GM21381 (cell line): ENCODE results near the gene TNS1.
"Not testable (repeated sequence)": the region's sequence is repeated elsewhere in the genome, so short reads cannot be mapped to it uniquely, and the experiment has no call there.

ENCODE experiments used
- ATAC-seq: cut with Tn5 transposase; IDR thresholded peaks from one replicate; pipeline ENCODE4 v1.9.1; 2021; ENCODE audit warnings: mild to moderate bottlenecking, moderate library complexity; ENCODE audit not compliant: unreplicated experiment

The TNS1 gene

DNA sequence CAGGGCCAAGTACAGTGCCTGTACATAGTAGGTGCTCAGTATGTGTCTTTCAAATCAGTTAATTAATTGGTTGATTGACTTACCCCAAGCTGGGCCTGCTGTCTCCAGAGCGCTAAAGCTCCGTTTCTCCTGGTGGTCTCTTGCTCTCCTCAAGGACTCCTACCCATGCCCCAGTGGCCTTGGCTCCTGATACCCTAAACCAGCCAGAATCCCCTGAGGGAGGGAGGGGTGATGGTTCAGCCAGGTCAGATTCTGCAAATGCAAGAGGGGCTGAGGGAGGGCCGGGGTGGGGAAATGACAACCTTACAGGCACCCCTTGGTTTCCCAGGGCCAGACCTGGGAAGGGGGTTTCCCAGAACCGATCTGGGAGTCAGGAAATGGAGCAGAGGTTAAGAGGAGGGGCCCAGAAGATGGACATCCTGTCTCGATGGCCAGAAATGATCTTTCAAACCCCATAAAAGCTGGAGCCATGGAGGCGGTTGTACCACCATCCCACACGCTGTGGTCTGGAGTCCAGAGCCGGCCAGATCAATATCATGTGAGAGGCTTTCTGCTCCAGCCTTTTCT, 209.1 kb downstream of the TNS1 start:
- ATAC-seq, result no peak

DNA sequence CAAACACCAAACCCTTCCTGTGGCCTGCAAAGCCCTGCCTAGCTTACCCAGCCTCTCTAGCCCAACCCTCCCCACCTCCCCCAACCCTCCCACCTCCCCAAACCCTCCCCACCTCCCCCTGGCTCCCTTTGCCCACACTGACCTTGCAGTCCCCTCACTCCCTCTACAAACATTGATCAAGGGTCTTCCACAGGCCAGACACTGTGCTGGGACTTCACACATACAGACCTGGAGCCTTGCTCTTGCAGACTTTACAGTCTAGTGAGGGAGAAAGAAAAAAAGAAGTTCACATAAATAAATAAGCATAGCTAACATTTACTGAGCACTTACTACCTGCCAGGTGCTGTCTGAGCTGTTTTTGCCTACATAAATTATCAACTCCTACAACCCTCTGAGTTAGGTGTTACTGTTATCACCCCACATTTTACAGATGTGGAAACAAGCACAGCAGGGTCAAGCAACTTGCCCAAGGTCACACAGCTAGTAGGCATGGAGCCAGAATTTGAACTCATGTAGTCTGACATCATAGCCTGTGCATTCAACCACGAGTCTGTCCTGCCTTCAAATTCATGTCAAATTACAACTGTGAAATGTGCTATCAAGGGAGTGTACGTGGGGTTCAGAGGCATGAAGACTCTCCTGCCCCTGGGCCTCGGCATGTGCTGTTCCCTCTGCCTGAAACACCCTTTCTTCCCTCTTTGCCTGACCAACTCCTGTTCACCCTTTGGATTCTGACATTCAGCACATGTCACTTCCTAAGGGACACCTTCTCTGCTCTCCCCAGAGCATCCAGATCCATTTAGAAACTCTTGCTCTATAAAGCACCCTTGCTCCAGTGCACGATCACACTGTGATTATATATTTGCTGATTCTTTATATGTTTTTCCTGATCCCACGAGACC, 209.9 kb downstream of the TNS1 start:
- no peak for ATAC-seq

DNA sequence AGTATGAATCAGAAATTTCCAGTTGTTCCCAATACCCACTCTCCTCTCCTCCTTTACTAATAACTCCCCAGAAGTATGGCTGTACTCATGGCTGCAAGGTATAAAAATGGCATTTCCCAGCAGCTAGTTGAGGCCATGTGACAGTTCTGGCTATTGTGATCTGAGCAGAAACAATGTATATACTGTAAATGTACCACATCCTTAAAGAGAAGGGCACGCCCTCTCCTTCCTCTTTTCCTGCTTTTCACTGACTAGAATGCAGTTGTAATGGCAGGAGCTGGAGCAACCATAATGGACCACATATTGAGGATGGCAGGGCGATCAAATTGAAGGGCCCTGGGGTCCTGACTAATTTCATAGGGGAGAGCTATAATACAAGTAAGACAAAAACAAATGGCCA, 211.2 kb downstream of the TNS1 start:
- ATAC-seq, result no peak

DNA sequence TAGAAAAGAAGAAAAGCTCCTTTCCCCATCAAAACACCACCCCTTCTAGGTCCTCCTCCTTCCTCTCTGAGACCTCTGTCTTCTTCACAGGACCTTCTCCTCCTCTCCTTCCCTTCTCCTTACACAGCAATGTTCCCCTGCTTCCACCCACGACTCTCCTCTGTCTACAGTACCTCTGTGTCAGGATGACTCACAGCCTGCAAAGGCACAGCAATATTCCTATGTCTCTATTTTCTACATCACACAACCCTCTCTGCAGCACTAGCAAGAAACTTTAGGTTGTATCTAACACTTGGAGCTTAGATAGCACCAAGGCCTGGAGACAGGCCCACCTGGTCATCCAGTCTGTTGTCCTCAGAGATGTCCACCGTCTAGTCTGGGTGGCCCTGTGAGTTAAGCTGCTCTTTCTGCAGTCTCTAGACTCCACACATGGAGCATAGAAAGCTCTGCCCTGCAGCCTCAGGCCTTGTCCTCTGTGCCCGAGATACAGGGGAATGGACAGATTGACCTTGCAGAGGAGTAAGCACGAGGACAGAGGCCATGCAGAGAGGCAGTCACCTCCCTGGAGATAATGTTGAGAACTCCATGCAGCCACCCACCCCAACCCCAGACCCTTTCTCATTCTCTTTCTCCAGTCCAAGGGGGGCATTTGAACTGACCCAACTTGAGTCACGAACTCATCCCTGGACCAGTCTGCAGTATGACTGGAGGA, 212.0 kb downstream of the TNS1 start:
- no peak for ATAC-seq

DNA sequence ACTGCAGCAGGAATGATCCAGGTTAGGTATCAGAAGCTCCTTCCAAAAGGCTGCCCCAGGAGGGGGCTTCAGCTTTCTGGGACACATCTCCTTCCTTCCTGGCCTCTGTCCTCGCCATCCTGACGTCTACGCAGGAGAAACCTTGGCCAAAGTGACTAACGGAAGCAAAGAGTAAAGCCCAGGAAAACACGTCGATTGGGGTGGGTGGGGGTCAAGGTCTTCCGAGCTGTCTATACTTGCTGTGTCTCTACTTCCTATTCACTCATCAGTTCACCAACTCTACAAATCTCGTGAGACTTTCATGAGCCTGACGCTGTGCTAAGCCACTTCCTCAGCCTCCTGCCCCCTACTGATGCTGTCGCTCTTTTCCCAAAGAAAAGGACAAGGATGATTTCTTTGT, 212.6 kb downstream of the TNS1 start:
- ATAC-seq, result no peak

DNA sequence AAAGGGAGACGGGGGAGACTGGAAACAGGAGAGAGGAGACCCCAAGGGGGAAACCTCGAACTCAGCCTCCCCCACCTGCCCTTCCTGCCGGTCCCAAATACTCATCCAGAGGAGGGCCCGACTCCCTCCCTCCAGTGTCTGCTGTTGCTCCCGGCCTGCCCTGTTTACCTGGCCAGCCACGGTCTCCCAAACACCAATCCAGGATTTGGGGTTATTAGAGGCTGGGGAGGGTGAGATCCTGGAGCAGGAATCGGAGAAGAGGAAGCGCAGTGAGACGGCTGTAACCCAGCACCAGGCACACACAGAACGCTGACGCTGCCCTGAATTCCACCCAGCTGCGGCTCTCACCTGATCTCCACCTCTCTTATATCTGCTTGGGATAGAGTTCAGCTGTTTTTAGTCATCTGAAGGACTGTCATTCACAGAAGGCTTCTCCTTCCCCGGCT, 213.0 kb downstream of the TNS1 start:
- ATAC-seq, result no peak

DNA sequence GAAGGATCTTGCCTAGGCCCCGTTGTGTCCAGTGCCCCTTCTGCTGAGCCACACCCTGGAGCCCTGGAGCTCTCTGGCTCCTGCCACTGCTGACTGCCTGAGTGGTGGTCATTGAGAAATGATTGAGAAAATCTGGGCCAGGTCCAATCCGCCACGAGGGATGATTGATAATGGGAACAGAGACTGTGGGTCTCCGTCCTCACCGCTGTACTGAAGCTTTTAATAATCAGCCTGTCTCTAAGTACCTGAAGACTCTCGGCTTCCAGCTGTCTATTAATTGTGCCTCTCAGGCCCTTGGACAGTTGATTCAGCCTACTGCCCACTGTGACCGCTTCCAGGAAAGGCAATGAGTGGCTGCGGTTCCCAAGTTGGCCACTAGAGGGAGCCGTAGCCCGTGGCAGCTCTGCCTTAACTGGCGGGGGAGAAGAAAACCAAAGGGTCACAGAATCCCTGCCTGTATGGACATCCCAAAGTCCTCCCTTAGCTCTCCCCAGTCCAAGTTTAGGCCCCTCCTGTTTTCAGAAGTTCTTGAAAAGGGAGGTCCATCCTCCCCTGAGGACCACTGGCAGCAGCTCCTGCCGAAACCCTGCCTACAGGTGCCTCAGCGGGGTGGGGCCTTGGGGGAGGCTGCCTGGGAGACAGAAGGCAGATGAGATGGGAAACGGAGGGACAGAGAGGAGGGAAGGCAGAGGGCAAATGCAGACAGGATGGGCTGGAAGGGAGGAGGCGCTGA, 213.6 kb downstream of the TNS1 start:
- ATAC-seq, result peak; percentile 44

DNA sequence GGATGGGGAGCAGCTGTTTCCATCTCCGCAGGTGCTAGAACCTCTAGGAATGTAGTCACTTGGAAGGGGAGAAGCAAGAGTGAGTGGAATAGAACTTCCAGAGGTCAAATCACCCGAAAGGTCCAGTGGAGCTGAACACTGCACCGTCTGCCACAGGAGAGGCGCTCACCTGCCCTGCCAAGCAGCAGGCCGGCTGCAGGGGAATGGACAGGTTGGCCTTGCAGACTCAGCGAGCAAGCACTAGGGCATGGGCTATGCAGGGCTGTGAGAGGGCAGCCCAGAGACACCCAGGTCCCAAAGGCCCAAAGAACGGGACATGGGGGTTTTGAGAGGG, 214.2 kb downstream of the TNS1 start:
- ATAC-seq, result no peak

DNA sequence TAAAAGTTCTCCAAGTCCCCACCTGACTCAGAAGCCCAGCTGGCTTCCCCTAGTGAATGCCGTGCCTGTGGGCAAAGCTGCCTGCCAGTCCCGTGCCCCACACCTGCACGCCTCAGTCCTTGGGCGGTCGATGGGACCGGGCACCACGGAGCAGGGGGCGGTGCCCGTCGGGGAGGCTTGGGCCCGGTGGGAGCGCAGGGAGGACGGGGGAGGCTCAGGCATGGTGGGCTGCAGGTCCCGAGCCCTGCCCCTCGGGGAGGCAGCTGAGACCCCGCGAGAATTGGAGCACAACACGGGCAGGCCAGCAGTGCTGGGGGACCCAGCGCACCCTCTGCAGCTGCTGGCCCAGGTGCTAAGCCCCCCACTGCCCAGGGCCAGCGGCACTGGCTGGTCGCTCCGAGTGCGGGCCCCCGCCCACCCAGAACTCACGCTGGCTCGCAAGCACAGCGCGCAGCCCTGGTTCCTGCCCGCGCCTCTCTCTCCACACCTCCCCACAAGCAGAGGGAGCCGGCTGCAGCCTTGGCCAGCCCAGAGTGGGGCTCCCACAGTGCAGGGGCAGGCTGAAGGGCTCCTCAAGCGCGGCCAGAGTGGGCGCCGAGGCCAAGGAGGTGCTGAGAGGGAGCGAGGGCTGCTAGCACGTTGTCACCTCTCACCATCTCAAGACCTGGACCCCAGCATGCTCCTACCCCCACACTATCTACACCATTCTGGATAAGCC, 215.5 kb downstream of the TNS1 start:
- ATAC-seq, result no peak

DNA sequence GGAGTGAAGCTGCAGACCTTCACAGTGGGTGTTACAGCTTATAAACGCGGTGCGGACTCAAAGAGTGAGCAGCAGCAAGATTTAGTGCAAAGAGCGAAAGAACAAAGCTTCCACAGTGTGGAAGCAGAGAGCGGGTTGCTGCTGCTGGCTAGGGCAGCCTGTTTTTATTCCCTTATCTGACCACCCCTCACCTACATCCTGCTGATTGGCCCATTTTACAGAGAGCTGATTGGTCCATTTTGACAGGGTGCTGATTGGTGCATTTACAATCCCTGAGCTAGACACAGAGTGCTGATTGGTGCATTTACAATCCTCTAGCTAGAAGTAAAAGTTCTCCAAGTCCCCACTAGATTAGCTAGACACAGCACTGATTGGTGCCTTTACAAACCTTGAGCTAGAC, 216.2 kb downstream of the TNS1 start:
- ATAC-seq, result not testable (repeated sequence)

DNA sequence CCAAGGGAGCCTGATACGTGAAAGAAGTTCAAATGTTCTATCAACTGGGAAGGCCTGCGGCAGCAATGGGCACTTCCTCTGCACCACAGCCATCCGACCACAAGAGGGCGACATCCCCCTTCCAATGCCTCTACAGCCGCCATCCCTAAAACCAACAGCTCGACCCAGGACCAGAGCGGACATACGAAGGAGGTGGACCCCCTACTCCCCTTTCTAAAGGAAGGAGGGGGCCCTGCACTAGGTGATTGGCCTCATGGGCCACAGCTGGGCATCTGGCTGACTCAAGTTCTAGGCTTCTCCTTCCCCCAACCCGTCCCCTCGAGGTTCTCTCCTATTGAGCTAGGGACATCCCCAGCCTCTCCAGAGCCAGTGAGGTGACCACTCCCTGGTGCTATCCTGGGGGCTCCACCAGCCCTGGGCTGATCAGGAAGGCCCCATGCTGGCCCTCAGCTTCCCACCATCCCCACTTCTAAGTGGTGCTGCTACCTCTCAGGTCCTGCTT, 217.2 kb downstream of the TNS1 start:
- ATAC-seq, result no peak

DNA sequence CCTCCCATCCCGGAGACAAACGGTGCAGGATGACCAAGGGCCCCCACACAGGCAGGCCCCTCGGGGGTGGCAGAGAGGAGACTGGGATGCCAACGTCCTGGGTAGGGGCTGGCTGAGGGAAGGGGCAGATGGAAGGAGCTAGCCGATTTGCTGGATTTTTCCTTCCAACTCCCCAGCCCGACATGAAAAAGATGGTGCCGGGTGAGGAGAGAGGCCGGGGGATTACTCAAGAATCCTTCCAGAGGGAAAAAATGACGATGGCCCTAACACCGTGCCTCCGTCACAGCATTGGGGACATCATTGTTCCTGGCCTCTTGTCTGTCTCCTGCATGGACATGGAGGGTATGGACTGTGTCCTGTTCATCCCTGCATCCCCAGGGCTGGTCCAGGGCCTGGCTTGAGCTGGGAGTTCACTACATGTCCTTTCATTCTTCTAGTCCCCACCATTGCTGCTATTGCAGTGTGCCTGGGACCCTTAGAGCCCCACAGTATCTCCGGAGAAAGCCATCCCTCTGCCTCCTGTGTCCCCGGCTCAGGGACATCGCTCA, 217.7 kb downstream of the TNS1 start:
- ATAC-seq, result no peak

DNA sequence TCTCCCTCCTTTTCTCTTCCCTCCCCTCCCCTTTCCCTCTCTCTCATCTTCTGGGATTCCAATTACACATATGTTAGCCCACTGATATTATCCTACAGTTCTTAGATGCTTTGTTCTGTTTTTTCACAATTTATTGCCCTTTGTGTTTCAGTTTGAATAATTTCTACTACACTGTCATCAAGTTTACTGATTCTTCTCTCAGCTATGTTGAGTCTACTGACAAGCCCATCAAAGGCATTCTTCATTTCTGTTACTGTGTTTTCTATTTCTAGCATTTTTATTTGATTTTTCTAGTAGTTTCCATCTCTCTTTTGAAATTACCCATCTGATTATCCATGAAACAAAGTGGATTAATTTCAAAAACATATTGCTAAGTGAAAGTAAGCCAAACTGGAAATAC, 219.6 kb downstream of the TNS1 start:
- no peak for ATAC-seq

DNA sequence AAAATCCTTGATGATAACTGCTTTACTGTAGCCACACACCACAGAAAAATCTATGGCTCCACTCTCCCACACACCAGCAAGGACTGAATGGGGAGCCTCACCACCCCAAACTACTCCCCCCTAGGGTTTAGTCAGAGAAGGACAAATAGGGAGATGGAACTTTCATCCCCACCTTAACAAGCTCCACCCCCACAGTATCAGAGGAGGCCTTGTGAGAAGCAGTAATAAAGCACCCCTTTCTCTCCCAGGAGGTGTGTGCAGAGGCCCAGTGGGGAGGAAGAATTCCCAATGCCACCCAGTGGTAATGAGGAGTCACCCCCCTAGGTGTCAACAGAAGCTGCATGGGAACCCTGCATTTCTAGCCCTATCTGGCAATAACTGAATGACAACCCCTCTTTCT, 224.9 kb downstream of the TNS1 start:
- ATAC-seq, result no peak

DNA sequence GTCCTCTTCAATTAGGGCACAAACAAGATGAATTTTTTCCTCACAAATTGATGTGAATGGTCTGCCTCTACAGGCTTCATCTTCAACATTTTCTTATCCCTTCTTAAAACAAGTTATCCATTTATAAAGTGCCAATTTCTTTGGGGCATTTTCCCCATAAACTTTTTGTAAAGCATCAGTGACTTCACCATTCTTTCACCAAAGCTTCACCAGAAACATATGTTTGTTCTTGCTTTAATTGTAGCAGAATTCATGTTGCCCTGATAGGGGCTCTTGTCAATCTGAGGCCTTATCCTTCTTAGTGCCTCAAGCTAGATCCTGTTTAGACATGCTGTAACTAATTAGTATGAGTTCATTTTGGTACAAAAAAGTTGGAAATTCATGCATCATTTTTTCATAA, 226.2 kb downstream of the TNS1 start:
- ATAC-seq, result no peak

DNA sequence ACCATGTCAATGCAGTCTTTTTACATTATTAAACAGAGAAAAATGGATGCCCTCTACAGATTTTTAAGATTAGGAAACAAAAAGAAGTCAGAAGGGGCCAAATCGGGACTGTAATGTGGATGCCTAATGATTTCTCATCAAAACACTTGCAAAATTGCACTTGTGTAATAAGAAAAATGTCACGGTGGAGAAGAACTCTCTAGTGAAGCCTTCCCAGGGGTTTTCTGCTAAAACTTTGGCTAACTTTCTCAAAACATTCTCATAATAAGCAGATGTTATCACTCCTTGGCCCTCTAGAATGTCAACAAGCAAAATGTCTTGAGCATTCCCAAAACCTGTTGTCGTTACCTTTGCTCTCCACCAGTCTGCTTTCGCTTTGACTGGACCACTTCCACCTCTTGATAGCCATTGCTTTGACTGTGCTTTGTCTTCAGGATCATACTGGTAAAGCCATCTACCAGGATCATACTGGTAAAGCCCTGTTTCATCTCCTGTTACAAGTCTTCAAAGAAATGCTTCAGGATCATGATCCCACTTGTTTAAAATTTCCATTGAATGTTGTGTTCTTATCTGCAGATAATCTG, 226.8 kb downstream of the TNS1 start:
- no peak for ATAC-seq

DNA sequence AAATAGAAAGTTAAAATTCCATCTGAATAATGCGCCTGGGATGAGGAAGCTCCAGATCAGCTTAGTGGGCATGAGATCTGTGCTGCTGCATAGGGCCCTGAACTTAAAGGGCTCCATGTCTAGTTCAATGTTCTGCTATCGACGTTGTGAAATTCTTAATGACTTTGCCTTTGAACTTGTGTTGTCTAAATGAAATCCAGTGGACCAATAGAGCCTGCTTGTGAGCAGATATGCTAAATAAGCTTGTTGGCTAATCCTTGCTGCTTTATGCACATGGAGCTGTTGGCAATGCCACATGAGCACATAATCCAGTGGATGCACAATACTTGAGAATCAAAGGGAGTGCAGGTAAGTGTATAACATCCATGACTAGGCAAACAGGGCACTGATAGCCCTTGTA, 228.6 kb downstream of the TNS1 start:
- no peak for ATAC-seq

DNA sequence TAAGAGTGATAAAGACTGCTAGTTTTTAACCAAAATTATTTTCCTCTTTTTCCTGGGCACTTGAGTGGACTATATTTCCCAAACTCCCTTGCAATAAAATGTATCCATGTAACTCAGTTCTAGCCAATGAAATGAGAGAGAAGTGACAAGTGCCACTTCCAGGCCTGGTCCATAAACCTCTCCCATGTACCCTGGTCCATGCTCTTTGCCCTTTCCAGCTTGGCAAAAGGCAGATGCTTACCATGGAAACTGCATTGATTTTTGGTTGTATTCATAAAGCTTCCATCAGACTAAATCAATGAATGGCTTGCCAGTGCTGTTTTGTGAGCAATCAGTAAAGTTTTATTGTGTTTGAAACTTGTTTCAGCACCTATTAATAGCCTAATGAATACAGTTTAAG, 229.3 kb downstream of the TNS1 start:
- ATAC-seq, result no peak

DNA sequence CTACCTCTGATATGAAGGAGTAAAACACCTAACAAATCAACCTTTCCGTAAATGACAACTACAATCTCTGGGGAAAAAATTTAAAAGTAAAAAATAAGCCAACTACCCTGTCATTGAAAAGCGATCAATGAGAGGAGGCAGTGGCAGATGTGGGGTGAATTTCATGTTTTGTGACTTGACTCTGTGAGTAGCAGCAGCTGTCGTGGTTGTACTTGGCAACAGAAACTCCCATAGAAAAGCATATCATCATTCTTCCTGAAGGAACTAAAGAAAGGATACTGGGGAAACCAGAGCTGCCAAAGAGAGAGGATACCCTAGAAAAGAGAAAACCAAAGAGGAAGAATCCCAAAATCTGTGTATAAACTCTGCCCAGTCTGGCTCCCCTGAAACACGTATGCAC, 236.4 kb downstream of the TNS1 start:
- no peak for ATAC-seq
